ENCODE results near the gene TEX54. TPM values are rescaled to one million over a fixed set of nuclear protein-coding genes. Genes with fewer than 3 reads are reported as not detected.

The TEX54 gene
- total RNA-seq, 2 donors from 2014 or later = not detected

- no peak for DNase-seq
- no peak for ATAC-seq
- intact Hi-C loops (cut with DNase I) = no loop called here
These were observed 31.6 kb downstream of the TEX54 start for GRCh38 chr11:62801071-62801470.

DNA sequence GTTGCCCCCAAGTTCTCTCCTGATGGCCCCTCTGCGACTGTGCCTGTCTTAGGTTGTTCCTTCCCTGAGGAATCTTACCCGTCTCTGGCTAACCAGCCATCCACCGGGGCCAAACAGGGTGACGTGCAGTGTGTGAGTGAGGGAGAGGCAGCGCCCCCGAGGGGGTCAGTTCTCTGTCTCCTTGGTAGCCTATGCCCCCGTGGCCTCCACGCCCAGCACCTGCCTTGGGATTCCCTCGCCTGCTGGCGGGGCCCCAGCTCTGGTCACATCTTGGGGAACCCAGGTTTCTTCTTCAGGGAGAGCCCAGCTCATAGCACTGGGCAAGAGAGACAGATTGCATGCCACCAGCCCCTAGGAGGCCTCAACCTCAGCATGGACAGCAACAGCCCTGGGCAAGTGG is 33.2 kb downstream of the TEX54 start:
- DNase-seq (no peak), ATAC-seq (no peak)
- intact Hi-C loops (cut with DNase I) = no loop called here

DNA sequence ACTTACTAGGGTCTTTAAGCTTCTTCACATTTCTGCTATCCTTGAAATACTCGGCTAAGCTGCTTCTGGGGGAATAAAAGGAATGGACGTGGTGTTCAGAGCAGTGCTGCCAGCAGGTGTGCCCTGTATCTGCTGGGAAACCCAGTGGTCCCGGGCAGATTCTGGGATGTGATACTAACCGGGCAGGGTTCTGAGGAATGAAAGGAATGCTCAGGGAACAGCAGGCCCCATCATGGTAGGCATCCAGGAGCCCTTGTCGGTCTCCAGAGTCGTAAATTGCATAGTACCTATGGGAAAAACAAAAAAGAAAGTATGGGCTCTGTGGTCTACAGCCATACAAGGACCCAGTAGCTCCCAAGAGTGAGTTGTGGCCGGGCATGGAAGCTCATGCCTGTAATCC is 36.4 kb downstream of the TEX54 start:
- ATAC-seq = no peak
- intact Hi-C loops (cut with DNase I) = no loop called here
- no peak for DNase-seq

DNA sequence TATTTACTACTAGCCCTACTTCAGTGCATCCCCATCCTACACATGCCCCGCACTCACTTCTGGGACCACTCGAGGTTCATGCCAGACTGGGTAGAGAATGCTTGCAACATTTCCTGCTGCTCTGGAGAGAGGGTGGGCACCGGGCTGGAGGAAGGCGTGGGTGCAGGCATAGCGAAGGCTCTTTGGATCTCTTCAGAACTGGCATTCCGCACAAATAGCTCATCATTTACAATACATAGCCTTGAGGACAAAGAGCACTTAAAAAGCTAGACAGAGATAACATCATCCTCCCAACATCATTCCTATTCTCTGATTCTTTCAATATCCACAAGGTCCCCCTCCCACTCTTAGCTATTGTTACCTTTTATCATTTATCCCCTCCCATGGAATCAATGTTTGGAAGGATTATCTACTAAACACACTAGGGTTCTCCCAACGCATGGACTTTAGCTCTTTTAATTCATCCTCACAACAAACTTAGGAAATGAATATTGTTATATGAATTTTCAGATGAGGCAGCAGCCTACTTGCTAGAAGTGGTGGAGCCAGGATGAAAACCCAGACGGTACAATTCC is 38.4 kb downstream of the TEX54 start:
- intact Hi-C loops (cut with DNase I) = loop anchor here in 1 of 2 donors (5.0 kb wide), 1 partner anchor 38 kb away; the partner anchor contains the start of genes STX5 and TEX54
- DNase-seq (no peak), ATAC-seq (no peak)

DNA sequence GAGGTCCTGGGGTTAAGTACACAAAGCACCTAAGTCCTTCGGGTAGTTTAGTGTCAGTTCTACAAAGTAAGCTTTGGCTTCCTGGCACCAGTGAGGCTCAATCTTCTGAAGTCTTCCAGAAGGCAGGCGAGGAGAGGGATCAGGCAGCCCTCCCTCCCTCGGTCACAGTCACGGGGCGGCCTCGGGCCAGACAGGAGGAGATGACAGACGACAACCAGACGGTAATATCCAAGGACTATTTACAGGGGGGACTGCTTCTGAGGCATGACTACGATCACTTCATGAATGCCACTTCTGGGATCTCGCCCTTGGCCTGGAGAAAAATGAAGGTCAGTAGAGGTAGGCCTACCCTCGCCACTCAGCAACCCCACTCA is 40.5 kb downstream of the TEX54 start:
- peak; percentile 39 for DNase-seq
- intact Hi-C loops (cut with DNase I) = loop anchor here in 1 of 2 donors (5.0 kb wide), 1 partner anchor 40 kb away; the partner anchor contains the start of genes STX5 and TEX54
- ATAC-seq = peak; percentile 9 to 25

DNA sequence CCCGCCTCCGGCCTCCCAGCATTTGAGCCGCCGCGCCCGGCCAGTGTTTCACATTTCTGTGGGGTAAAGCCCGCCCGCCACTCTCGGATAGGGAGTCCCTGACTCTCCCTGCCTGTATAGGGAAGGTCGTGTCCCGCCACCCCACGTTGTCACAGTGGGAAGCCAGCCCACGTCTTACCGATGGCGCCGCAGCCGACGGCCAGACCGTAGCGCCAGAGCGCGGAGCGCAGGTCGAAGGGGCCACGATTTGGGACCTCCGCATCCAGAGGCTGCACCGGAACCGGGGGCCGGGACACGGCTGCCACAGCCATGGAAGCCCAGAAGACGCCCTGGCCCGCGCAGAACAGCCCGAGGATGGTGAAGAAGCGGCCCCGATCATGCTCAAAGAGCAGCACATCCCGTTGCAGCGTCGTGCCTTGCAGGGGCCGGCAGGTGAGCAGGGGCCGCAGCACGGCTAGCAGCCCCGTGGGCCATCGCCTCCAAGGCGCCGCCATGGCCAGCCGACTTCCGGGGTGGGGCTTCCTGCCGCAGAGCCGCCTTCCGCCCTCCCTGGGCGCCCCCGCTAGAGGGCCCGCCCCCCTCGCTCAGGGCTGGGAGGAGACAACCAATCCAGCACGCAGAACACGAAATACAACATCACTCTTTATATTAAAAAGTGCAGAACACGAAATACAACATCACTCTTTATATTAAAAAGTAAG is 41.0 kb downstream of the TEX54 start, which contains the start of gene TMEM223:
Gene TMEM223 (minus strand): TSS at position 506 of the 701 bp plus-strand sequence. CDS start 12 bp downstream, at position 494.
- ATAC-seq (peak; percentile 88 to 90), DNase-seq (peak; percentile 91)
- intact Hi-C loops (cut with DNase I) = loop anchor here in 1 of 2 donors (5.0 kb wide), 1 partner anchor 41 kb away; the partner anchor contains the start of genes STX5 and TEX54

- intact Hi-C loops (cut with DNase I) = loop anchor here in 1 of 2 donors (5.0 kb wide), 1 partner anchor 73 kb away; no protein-coding TSS in a partner anchor
- ATAC-seq (no peak), DNase-seq (no peak)
These were observed 43.1 kb downstream of the TEX54 start for GRCh38 chr11:62789576-62789975.

- intact Hi-C loops (cut with DNase I) = loop anchor here in 1 of 2 donors (5.0 kb wide), 1 partner anchor 73 kb away; no protein-coding TSS in a partner anchor
- ATAC-seq (no peak), DNase-seq (no peak)
These were observed 43.6 kb downstream of the TEX54 start for GRCh38 chr11:62788991-62789390.

DNA sequence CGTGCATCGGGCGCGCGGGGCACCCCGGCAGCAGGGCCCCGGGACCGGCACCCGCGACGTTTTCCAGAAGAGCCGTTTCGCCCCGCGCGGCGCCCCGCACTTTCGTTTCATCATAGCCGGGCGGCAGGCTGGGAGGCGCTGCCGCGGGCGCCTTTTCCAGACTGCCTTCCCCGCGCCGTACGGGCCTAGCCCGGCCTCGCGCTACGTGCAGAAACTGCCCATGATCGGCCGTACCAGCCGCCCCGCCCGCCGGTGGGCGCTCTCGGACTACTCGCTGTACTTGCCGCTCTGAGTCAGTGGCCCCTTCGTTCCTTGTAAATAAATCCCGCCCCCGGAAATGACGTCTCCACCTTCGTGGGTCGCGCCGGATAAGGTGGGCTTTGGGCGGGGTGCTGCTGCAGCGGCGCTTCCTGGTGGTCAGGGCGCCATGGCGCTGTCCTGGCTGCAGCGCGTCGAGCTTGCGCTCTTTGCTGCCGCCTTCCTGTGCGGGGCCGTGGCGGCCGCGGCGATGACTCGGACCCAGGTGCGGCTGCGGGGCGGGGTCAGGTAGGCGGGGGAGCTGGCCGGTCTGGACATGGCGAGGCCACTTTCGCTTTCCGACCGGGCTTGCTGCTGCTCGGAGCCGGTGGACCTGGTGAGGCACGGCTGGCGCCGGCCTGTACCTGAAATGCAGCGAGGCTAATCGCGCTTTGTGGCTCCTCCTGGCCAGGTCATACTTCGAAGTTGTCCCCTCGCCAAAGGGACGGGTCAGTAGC is 45.5 kb downstream of the TEX54 start, which contains the start of gene TMEM179B:
Gene TMEM179B (plus strand): TSS at position 398 of the 755 bp plus-strand sequence. CDS start 30 bp downstream, at position 428.
- ATAC-seq = peak; percentile 90 to 92
- DNase-seq = peak; percentile 99
- intact Hi-C loops (cut with DNase I) = loop anchor here (2.0 to 5.0 kb wide), 2 partner anchors 75 to 76 kb away; no protein-coding TSS in a partner anchor

- intact Hi-C loops (cut with DNase I) = loop anchor here (2.0 to 5.0 kb wide), 2 partner anchors 76 kb away; no protein-coding TSS in a partner anchor
- DNase-seq = peak; percentile 90
- ATAC-seq = peak; percentile 85 to 92
These were observed 46.2 kb downstream of the TEX54 start for GRCh38 chr11:62786318-62787004.

DNA sequence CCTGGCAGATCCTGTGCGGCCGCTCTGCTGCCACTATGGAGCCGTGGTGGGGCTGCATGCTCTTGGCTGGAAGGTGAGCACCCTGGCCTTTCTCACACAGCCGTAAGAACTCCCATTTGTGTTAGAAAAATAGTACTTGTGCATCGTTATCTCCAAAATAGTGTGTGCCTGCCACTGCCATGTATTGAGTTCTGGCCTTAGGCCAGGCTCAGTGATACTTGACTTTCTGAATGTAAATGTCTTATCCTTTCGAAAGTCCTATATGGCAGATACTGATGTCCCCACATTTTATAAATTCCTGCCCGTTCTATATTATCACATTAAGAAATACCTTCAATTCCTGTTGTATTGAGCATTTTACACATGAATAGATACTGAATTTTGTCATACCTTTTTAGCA is 49.9 kb downstream of the TEX54 start:
- DNase-seq (no peak), ATAC-seq (no peak)
- intact Hi-C loops (cut with DNase I) = no loop called here

Small RNA genes lying within 50 kb of the gene (microRNA-seq; reads per million reads assigned to microRNA genes)
- gene MIR6514 (0.40 to 1.1 reads per million in 2 donors), gene MIR6748 (0 to 0.27 reads per million in 2 donors)

Other genes starting within 250 kb of the TEX54 start
- gene TUT1, start 241.3 kb downstream of the TEX54 start, total RNA-seq = 10 to 100 TPM in 1 of 2 donors, 1 to 10 TPM in 1; 9.6 to 11.5 TPM
- gene MTA2, start 231.0 kb downstream of the TEX54 start, total RNA-seq = 10 to 100 TPM; 38.1 to 60.6 TPM
- 10 to 100 TPM; 29.1 to 46.8 TPM for gene EML3, start 220.1 kb downstream of the TEX54 start, total RNA-seq
- gene ROM1, start 219.6 kb downstream of the TEX54 start, total RNA-seq = 1 to 10 TPM; 3.7 to 3.8 TPM
- gene B3GAT3, start 210.9 kb downstream of the TEX54 start, total RNA-seq = 10 to 100 TPM; 20.5 to 22.4 TPM
- gene GANAB, start 186.2 kb downstream of the TEX54 start, total RNA-seq = 100 to 1,000 TPM; 130 to 136 TPM
- gene INTS5, start 179.5 kb downstream of the TEX54 start, total RNA-seq = 10 to 100 TPM; 11.0 to 13.8 TPM
- 10 to 100 TPM; 33.9 to 41.1 TPM for gene C11orf98, start 167.6 kb downstream of the TEX54 start, total RNA-seq
- gene CSKMT, start 167.5 kb downstream of the TEX54 start, total RNA-seq = 10 to 100 TPM in 1 of 2 donors, 1 to 10 TPM in 1; 6.6 to 10.0 TPM
- 1 to 10 TPM; 6.2 to 7.0 TPM for gene UQCC3, start 161.2 kb downstream of the TEX54 start, total RNA-seq
- gene LBHD1, start 160.6 kb downstream of the TEX54 start, total RNA-seq = 1 to 10 TPM; 4.0 to 4.1 TPM
- 10 to 100 TPM; 70.7 to 71.8 TPM for gene UBXN1, start 153.8 kb downstream of the TEX54 start, total RNA-seq
- gene LRRN4CL, start 143.3 kb downstream of the TEX54 start, total RNA-seq = 1 to 10 TPM; 6.1 to 7.3 TPM
- 10 to 100 TPM; 16.8 to 26.7 TPM for gene BSCL2, start 125.4 kb downstream of the TEX54 start, total RNA-seq
- gene GNG3, start 125.2 kb downstream of the TEX54 start, total RNA-seq = not detected
- gene HNRNPUL2, start 105.4 kb downstream of the TEX54 start, total RNA-seq = 10 to 100 TPM; 31.0 to 36.2 TPM
- gene TTC9C, start 104.4 kb downstream of the TEX54 start, total RNA-seq = 10 to 100 TPM; 14.0 to 15.9 TPM
- gene ZBTB3, start 78.7 kb downstream of the TEX54 start, total RNA-seq = 10 to 100 TPM in 1 of 2 donors, 1 to 10 TPM in 1; 7.2 to 10.5 TPM
- gene POLR2G, start 71.3 kb downstream of the TEX54 start, total RNA-seq = 10 to 100 TPM; 32.0 to 39.9 TPM
- gene TAF6L, start 61.4 kb downstream of the TEX54 start, total RNA-seq = 10 to 100 TPM in 1 of 2 donors, 1 to 10 TPM in 1; 8.1 to 11.0 TPM
- gene TMEM179B, start 45.4 kb downstream of the TEX54 start, total RNA-seq = 10 to 100 TPM; 20.6 to 22.4 TPM
- gene TMEM223, start 40.8 kb downstream of the TEX54 start, total RNA-seq = 10 to 100 TPM; 12.0 to 17.6 TPM
- 10 to 100 TPM; 40.5 to 45.6 TPM for gene NXF1, start 27.4 kb downstream of the TEX54 start, total RNA-seq
- gene STX5, start 790 bp downstream of the TEX54 start, total RNA-seq = 10 to 100 TPM; 22.1 to 23.2 TPM
- 10 to 100 TPM; 24.6 to 32.2 TPM for gene WDR74, start 6.7 kb upstream of the TEX54 start, total RNA-seq
- gene SLC3A2, start 48.1 kb upstream of the TEX54 start, total RNA-seq = 10 to 100 TPM; 45.2 to 91.2 TPM
- not detected for gene CHRM1, start 88.5 kb upstream of the TEX54 start, total RNA-seq
- gene SLC22A6, start 152.1 kb upstream of the TEX54 start, total RNA-seq = not detected
- gene SLC22A8, start 183.0 kb upstream of the TEX54 start, total RNA-seq = not detected

Measured in left cardiac atrium (tissue), 4 donors.